ENCODE measurements around the gene HYDIN.
"Not testable (repeated sequence)": the region's sequence is repeated elsewhere in the genome, so short reads cannot be mapped to it uniquely, and the experiment has no call there.

Gene HYDIN

GRCh38 chr16:70999735-71000134, 230.8 kb downstream of the HYDIN start:
- peak; percentile 14 for DNase-seq (ENCODE audit: low read depth)

- not testable (repeated sequence) for DNase-seq (ENCODE audit: low read depth)
These were observed 234.7 kb downstream of the HYDIN start for GRCh38 chr16:70995799-70996198.

- not testable (repeated sequence) for DNase-seq (ENCODE audit: low read depth)
These were observed 238.0 kb downstream of the HYDIN start for GRCh38 chr16:70992511-70992910.

GRCh38 chr16:70987019-70987715, 243.4 kb downstream of the HYDIN start:
- not testable (repeated sequence) for DNase-seq (ENCODE audit: low read depth)

- not testable (repeated sequence) for DNase-seq (ENCODE audit: low read depth)
These were observed 245.8 kb downstream of the HYDIN start for GRCh38 chr16:70984675-70985074.

- not testable (repeated sequence) for DNase-seq (ENCODE audit: low read depth)
These were observed 262.2 kb downstream of the HYDIN start for GRCh38 chr16:70968332-70968731.

GRCh38 chr16:70960169-70960568, 270.4 kb downstream of the HYDIN start:
- DNase-seq (ENCODE audit: low read depth), result not testable (repeated sequence)

GRCh38 chr16:70954922-70955321, 275.6 kb downstream of the HYDIN start:
- DNase-seq (ENCODE audit: low read depth), result not testable (repeated sequence)

GRCh38 chr16:70953824-70954223, 276.7 kb downstream of the HYDIN start:
- not testable (repeated sequence) for DNase-seq (ENCODE audit: low read depth)

GRCh38 chr16:70943551-70943950, 287.0 kb downstream of the HYDIN start:
- not testable (repeated sequence) for DNase-seq (ENCODE audit: low read depth)

- not testable (repeated sequence) for DNase-seq (ENCODE audit: low read depth)
These were observed 290.7 kb downstream of the HYDIN start for GRCh38 chr16:70939690-70940359.

GRCh38 chr16:70936781-70937525, 293.6 kb downstream of the HYDIN start:
- DNase-seq (ENCODE audit: low read depth), result not testable (repeated sequence)

GRCh38 chr16:70935325-70935724, 295.2 kb downstream of the HYDIN start:
- DNase-seq (ENCODE audit: low read depth), result not testable (repeated sequence)

GRCh38 chr16:70933746-70934145, 296.8 kb downstream of the HYDIN start:
- not testable (repeated sequence) for DNase-seq (ENCODE audit: low read depth)

- DNase-seq (ENCODE audit: low read depth), result not testable (repeated sequence)
These were observed 299.8 kb downstream of the HYDIN start for GRCh38 chr16:70930757-70931156.

GRCh38 chr16:70922164-70922563, 308.4 kb downstream of the HYDIN start:
- not testable (repeated sequence) for DNase-seq (ENCODE audit: low read depth)

- not testable (repeated sequence) for DNase-seq (ENCODE audit: low read depth)
These were observed 309.9 kb downstream of the HYDIN start for GRCh38 chr16:70920661-70921060.

GRCh38 chr16:70888208-70888607, 342.3 kb downstream of the HYDIN start:
- not testable (repeated sequence) for DNase-seq (ENCODE audit: low read depth)

- not testable (repeated sequence) for DNase-seq (ENCODE audit: low read depth)
These were observed 345.9 kb downstream of the HYDIN start for GRCh38 chr16:70884652-70885051.

GRCh38 chr16:70882311-70882710, 348.2 kb downstream of the HYDIN start:
- not testable (repeated sequence) for DNase-seq (ENCODE audit: low read depth)

- peak; percentile 0 for DNase-seq (ENCODE audit: low read depth)
These were observed 352.6 kb downstream of the HYDIN start for GRCh38 chr16:70877895-70878294.

- not testable (repeated sequence) for DNase-seq (ENCODE audit: low read depth)
These were observed 354.1 kb downstream of the HYDIN start for GRCh38 chr16:70876442-70876841.

GRCh38 chr16:70864698-70865097, 365.8 kb downstream of the HYDIN start:
- DNase-seq (ENCODE audit: low read depth), result not testable (repeated sequence)
